Activated gamma-delta T cell treated with anti-CD3 and anti-CD28 coated beads, Interleukin-2, amount 50 U/mL, for 16 hours (primary cell): ENCODE data around the gene KAT6B.

Experiments
- DNase-seq: peaks from one replicate; pipeline ENCODE4 v3.0.0-alpha.2; 2020; ENCODE audit warnings: low read depth

Gene KAT6B

GRCh38 chr10:75070961-75071428 is 244.6 kb downstream of the KAT6B start:
- DNase-seq: no peak

GRCh38 chr10:75071756-75072155 is 245.4 kb downstream of the KAT6B start:
- no peak for DNase-seq

DNA sequence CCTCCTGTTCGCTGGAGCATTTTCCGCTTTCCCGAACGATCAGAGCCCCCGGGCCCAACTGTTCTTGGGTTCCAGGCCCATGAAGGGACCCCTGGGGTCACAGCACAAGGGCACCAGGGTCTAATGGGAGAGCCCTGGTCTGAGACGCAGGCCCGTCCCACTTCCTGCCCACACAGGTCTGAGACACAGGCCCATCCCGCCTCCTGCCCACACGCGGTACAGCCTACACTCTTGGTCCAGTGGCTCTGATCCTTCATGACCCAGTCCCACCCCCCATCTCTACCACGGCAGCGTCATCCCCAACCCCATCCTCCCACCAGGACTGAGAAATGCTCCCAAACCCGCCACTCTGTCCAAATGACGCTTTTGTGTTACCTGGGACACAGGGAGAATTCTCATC is 246.3 kb downstream of the KAT6B start:
- DNase-seq: no peak

GRCh38 chr10:75073442-75073841 is 247.0 kb downstream of the KAT6B start:
- DNase-seq: no peak

DNA sequence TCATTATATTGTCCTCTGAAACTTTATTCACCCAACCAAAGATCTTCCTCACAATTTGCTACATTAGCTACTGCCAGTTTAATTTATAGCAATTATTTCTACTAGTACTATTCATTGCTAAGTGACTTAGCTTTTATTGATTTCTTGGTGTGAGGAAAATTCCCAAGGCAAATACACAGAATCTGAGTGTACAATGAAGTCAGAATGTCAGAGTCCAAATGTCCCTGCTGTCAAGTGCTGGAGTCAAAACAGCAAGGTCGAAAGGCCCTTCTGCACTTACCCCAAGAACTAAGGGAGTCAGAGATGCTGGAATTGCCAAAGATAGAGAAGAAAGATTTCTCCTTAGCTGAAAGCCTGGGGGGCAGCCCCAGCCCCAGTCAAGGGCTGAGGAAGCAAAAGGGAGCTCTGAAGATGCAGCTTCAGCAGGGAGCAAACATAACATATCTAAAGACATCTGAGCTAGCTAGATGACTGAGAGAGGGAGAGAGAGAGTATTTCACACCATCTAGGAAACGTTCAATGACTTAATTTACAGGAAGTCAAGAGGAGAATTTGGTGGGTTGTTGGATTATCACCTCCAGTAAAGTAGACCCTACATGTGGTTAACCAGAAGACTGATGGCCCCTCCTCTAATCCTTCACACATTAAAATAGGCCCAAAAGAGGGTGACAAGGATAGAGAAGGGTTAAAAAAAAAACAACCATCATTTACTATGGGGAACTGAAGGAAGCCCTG is 248.5 kb downstream of the KAT6B start:
- no peak for DNase-seq

DNA sequence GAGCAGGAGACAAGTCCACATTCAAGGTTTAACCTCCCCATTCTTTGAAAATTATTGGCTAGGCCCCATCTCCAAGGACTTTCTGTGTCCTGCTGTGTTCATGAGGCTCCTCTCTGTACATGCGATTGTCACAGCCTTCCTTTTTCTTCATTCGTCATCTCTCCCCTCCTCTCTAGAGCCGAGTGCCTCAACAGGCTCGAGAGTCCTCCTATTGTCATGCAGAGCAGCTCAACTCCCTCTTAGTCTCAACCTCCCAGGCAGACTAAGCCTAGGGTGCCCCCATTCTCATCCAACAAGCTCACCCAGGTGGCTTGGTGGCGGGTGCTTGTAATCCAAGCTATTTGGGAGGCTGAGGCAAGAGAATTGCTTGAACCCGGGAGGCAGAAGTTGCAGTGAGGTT is 249.9 kb downstream of the KAT6B start:
- no peak for DNase-seq

DNA sequence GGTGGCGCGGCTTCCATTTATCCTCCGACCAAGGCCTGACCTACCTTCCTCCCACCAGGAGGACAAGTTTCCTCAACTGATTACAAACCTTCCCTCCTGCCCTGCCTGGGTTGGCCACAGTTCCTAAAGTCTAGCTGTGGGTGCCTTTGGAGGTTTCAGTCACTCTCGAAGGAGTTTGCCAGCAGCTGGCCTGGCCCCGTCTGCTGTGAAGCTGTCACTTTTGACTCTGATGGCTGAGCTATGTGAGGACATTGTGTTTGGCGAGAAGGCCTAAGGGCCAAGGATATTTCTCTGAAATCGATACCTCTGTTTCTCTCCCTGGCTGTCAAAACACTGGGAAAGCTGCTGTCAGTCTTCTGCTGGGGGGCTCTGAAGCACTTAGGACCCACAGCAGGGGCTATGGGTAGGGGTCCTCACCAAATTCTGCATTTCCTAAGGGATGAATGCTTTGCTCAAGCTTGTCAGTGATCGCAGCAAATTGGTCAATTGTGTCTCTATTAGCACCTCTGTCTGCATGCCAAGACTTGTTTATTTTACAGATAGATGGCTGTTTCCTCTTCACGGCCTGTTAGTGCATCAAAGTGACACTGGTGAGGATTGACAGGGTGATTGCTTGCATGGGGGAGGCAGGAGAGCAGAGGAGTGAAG is 253.2 kb downstream of the KAT6B start:
- no peak for DNase-seq

DNA sequence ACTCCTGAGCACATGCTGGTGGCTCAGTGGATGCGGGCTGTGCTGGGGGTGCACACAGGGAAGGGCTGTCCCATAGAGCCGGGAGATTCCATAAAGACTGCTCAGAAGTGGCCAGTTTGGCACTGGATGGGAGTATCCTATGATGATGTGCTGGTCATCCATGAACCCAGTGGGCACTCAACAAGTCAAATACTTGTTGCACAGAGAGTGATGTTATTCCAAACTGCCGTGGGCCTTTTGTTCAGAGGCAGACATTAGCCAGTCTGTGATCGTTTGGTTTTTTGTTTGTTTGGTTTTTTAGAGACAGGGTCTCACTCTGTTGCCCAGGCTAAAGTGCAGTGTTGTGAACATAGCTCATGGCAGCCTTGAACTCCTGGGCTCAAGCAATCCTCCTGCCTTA is 254.2 kb downstream of the KAT6B start:
- no peak for DNase-seq

DNA sequence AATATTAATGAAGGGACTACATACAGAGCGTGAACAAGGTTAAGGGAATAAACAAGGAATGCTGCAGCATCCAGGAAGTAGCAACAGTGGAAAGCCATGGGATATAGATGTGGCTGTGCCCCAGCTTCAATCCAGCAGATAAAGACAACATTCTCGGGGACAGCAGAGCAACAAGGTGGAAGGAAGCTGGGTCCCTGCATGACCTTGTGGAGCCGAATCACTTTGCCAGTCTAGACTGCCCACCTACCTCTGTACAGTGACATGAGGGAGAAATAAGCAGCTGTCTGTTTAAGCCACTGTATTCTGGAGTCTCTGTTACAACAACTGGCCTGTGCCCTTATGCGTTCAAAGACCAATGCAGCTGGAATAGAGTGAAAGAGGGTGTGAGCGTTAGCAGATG is 255.0 kb downstream of the KAT6B start:
- DNase-seq: no peak
